Measurements from ENCODE around the gene AFAP1L2. TPM values are rescaled to one million over a fixed set of nuclear protein-coding genes. Genes with fewer than 3 reads are reported as not detected.

Gene AFAP1L2
- total RNA-seq, 1 donor from 2014 or later = 0.45 TPM

- DNase-seq (ENCODE audit: low read depth) = no peak
Measured at GRCh38 chr10:114391599-114391998, 12.7 kb downstream of the AFAP1L2 start.

- DNase-seq (ENCODE audit: low read depth) = no peak
Measured at GRCh38 chr10:114389426-114389825, 14.9 kb downstream of the AFAP1L2 start.

- no peak for DNase-seq (ENCODE audit: low read depth)
Measured at GRCh38 chr10:114388275-114388674, 16.0 kb downstream of the AFAP1L2 start.

- no peak for DNase-seq (ENCODE audit: low read depth)
Measured at GRCh38 chr10:114387784-114388183, 16.5 kb downstream of the AFAP1L2 start.

- no peak for DNase-seq (ENCODE audit: low read depth)
Measured at GRCh38 chr10:114386452-114386851, 17.9 kb downstream of the AFAP1L2 start.

- no peak for DNase-seq (ENCODE audit: low read depth)
Measured at GRCh38 chr10:114385557-114385956, 18.7 kb downstream of the AFAP1L2 start.

GRCh38 chr10:114384601-114385000, 19.7 kb downstream of the AFAP1L2 start:
- DNase-seq (ENCODE audit: low read depth) = no peak

GRCh38 chr10:114384181-114384580, 20.1 kb downstream of the AFAP1L2 start:
- DNase-seq (ENCODE audit: low read depth) = no peak

- no peak for DNase-seq (ENCODE audit: low read depth)
Measured at GRCh38 chr10:114380797-114381196, 23.5 kb downstream of the AFAP1L2 start.

GRCh38 chr10:114380060-114380459, 24.2 kb downstream of the AFAP1L2 start:
- DNase-seq (ENCODE audit: low read depth) = no peak

- DNase-seq (ENCODE audit: low read depth) = peak; percentile 71
Measured at GRCh38 chr10:114379631-114380041, 24.7 kb downstream of the AFAP1L2 start.

GRCh38 chr10:114376523-114376922, 27.8 kb downstream of the AFAP1L2 start:
- no peak for DNase-seq (ENCODE audit: low read depth)

- peak; percentile 41 for DNase-seq (ENCODE audit: low read depth)
Measured at GRCh38 chr10:114375047-114375446, 29.3 kb downstream of the AFAP1L2 start.

- peak; percentile 75 for DNase-seq (ENCODE audit: low read depth)
Measured at GRCh38 chr10:114374053-114374791, 30.1 kb downstream of the AFAP1L2 start.

GRCh38 chr10:114373631-114374030, 30.7 kb downstream of the AFAP1L2 start:
- DNase-seq (ENCODE audit: low read depth) = no peak

- DNase-seq (ENCODE audit: low read depth) = no peak
Measured at GRCh38 chr10:114372995-114373394, 31.3 kb downstream of the AFAP1L2 start.

- DNase-seq (ENCODE audit: low read depth) = no peak
Measured at GRCh38 chr10:114372179-114372578, 32.1 kb downstream of the AFAP1L2 start.

GRCh38 chr10:114370966-114371365, 33.3 kb downstream of the AFAP1L2 start:
- no peak for DNase-seq (ENCODE audit: low read depth)

- DNase-seq (ENCODE audit: low read depth) = no peak
Measured at GRCh38 chr10:114370199-114370598, 34.1 kb downstream of the AFAP1L2 start.

- no peak for DNase-seq (ENCODE audit: low read depth)
Measured at GRCh38 chr10:114368057-114368391, 36.3 kb downstream of the AFAP1L2 start.

- no peak for DNase-seq (ENCODE audit: low read depth)
Measured at GRCh38 chr10:114367351-114368056, 36.8 kb downstream of the AFAP1L2 start.

- no peak for DNase-seq (ENCODE audit: low read depth)
Measured at GRCh38 chr10:114364726-114365125, 39.6 kb downstream of the AFAP1L2 start.
